ENCODE measurements around the gene MRPL50.
"Not testable (repeated sequence)": the region's sequence is repeated elsewhere in the genome, so short reads cannot be mapped to it uniquely, and the experiment has no call there.

The MRPL50 gene

GRCh38 chr9:101398930-101399642 lies 668 bp upstream of the MRPL50 start:
- Mint-ChIP-seq H3K27me3 (no peaks in the 10 kb centered on the region), H3K36me3 (peaks cover 59% of the 10 kb centered on the region), H3K4me3 (peak overlapping the region; percentile 90), H3K9me3 (peaks cover 11% of the 10 kb centered on the region), H3K4me1 (peaks cover 73% of the 10 kb centered on the region), H3K27ac (peak overlapping the region; percentile 91)
- ATAC-seq, result peak; percentile 11

GRCh38 chr9:101397746-101398067 lies 711 bp downstream of the MRPL50 start:
- H3K9me3 Mint-ChIP-seq, result peaks cover 7% of the 10 kb centered on the region
- H3K4me1 Mint-ChIP-seq, result peaks cover 64% of the 10 kb centered on the region
- H3K36me3 Mint-ChIP-seq, result peaks cover 58% of the 10 kb centered on the region
- H3K27ac Mint-ChIP-seq, result peak overlapping the region; percentile 91
- ATAC-seq, result no peak
- no peaks in the 10 kb centered on the region for H3K27me3 Mint-ChIP-seq
- peak overlapping the region; percentile 90 for H3K4me3 Mint-ChIP-seq

- Mint-ChIP-seq H3K36me3 (peaks cover 58% of the 10 kb centered on the region), H3K27ac (no peak overlapping the region), H3K4me1 (peaks cover 61% of the 10 kb centered on the region), H3K9me3 (peaks cover 12% of the 10 kb centered on the region), H3K4me3 (no peak overlapping the region), H3K27me3 (no peaks in the 10 kb centered on the region)
- ATAC-seq, result no peak
Measured at GRCh38 chr9:101394687-101395086, 3.7 kb downstream of the MRPL50 start.

GRCh38 chr9:101393135-101393534 lies 5.3 kb downstream of the MRPL50 start:
- peaks cover 61% of the 10 kb centered on the region for H3K4me1 Mint-ChIP-seq

GRCh38 chr9:101388507-101388993 lies 9.9 kb downstream of the MRPL50 start:
- Mint-ChIP-seq H3K9me3 (peaks cover 19% of the 10 kb centered on the region), H3K36me3 (peaks cover 49% of the 10 kb centered on the region), H3K27ac (no peak overlapping the region), H3K4me3 (no peak overlapping the region), H3K27me3 (no peaks in the 10 kb centered on the region), H3K4me1 (peaks cover 28% of the 10 kb centered on the region)
- no peak for ATAC-seq

More at GRCh38 chr9:101393135-101393534, 5.3 kb downstream of the MRPL50 start:
- Mint-ChIP-seq H3K9me3 (peaks cover 12% of the 10 kb centered on the region), H3K4me3 (no peak overlapping the region), H3K36me3 (peaks cover 62% of the 10 kb centered on the region), H3K27me3 (no peaks in the 10 kb centered on the region), H3K27ac (no peak overlapping the region)
- ATAC-seq, result no peak

DNA sequence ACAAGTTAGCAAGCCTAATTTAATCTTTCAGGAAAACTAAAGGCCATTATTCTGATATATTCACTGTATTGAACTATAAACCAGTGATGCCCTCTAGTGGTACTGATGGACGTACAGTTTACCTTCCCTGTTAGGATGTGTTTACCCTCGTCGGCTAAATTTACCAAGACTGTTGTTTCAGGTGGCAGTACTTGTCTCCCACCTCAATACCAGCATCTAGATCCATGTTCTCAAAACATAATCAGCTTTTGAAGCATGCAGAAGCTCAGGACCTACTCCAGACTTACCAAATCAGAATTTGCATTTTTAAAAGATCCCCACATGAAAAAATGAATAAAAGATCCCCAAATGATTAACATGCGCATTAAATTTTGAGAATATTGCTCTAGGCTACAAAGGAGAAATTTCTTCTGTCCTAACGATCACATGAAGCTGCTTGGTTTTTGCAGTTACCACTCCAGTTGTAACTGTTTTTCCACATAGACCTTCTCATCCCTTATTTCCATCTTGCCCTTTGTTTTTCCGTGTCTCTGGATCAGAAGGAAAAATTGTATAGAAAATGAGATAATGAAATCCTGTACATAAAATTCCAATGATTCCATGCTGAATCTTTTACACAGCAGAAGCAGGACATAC lies 10.4 kb downstream of the MRPL50 start:
- H3K36me3 Mint-ChIP-seq, result peaks cover 44% of the 10 kb centered on the region
- ATAC-seq, result peak; percentile 66
- peaks cover 17% of the 10 kb centered on the region for H3K9me3 Mint-ChIP-seq
- no peak overlapping the region for H3K27ac Mint-ChIP-seq
- peaks cover 26% of the 10 kb centered on the region for H3K4me1 Mint-ChIP-seq
- H3K27me3 Mint-ChIP-seq, result no peaks in the 10 kb centered on the region
- no peak overlapping the region for H3K4me3 Mint-ChIP-seq

- H3K27me3 Mint-ChIP-seq, H3K4me1 Mint-ChIP-seq, H3K4me3 Mint-ChIP-seq, H3K27ac Mint-ChIP-seq, ATAC-seq, H3K9me3 Mint-ChIP-seq: not testable (repeated sequence)
- peaks cover 16% of the 10 kb centered on the region for H3K36me3 Mint-ChIP-seq
Measured at GRCh38 chr9:101384873-101385536, 13.4 kb downstream of the MRPL50 start, which contains the start of gene BAAT. BAAT (minus strand) TSS chr9:101385006; CDS start chr9:101371404, 13,602 bp downstream.

- H3K27ac Mint-ChIP-seq, result no peak overlapping the region
Measured at GRCh38 chr9:101383361-101383760, 15.1 kb downstream of the MRPL50 start.

GRCh38 chr9:101381833-101382342 lies 16.5 kb downstream of the MRPL50 start:
- Mint-ChIP-seq H3K36me3 (peaks cover 7% of the 10 kb centered on the region), H3K4me3 (no peak overlapping the region), H3K27me3 (peaks cover 7% of the 10 kb centered on the region), H3K9me3 (peaks cover 15% of the 10 kb centered on the region), H3K27ac (no peak overlapping the region), H3K4me1 (no peaks in the 10 kb centered on the region)
- ATAC-seq, result no peak

More at GRCh38 chr9:101383361-101383760, 15.1 kb downstream of the MRPL50 start:
- peaks cover 9% of the 10 kb centered on the region for H3K9me3 Mint-ChIP-seq
- H3K36me3 Mint-ChIP-seq, result peaks cover 13% of the 10 kb centered on the region
- no peaks in the 10 kb centered on the region for H3K4me1 Mint-ChIP-seq
- no peak for ATAC-seq
- H3K27me3 Mint-ChIP-seq, result no peaks in the 10 kb centered on the region
- no peak overlapping the region for H3K4me3 Mint-ChIP-seq

DNA sequence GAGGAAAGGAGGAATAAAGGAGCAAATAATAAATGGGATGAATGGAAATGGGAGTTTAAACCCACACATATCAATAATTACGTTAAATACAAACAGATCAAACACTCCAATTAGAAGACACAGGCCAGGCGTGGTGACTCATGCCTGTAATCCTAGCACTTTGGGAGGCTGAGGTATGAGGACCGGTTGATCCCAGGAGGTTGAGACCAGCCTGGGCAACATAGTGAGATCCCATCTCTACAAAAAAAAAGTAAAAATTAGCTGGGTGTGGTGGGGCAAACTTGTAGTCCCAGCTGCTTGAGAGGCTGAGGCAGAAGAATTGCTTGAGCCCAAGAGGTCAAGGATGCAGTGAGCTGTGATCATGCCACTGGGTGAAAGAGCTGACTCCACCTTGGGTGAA lies 17.3 kb downstream of the MRPL50 start:
- no peak for ATAC-seq
- Mint-ChIP-seq H3K4me1 (no peaks in the 10 kb centered on the region), H3K9me3 (peaks cover 15% of the 10 kb centered on the region), H3K27ac (no peak overlapping the region), H3K36me3 (peaks cover 7% of the 10 kb centered on the region), H3K27me3 (peaks cover 15% of the 10 kb centered on the region), H3K4me3 (no peak overlapping the region)

- Mint-ChIP-seq H3K4me1 (no peaks in the 10 kb centered on the region), H3K27ac (no peak overlapping the region), H3K4me3 (no peak overlapping the region), H3K9me3 (peaks cover 12% of the 10 kb centered on the region), H3K27me3 (peaks cover 20% of the 10 kb centered on the region), H3K36me3 (peaks cover 7% of the 10 kb centered on the region)
- ATAC-seq, result no peak
Measured at GRCh38 chr9:101380295-101380694, 18.1 kb downstream of the MRPL50 start.

- no peaks in the 10 kb centered on the region for H3K4me1 Mint-ChIP-seq
- H3K9me3 Mint-ChIP-seq, result peaks cover 6% of the 10 kb centered on the region
- ATAC-seq, result no peak
- H3K4me3 Mint-ChIP-seq, result no peak overlapping the region
- H3K36me3 Mint-ChIP-seq, result no peaks in the 10 kb centered on the region
- peaks cover 20% of the 10 kb centered on the region for H3K27me3 Mint-ChIP-seq
- H3K27ac Mint-ChIP-seq, result no peak overlapping the region
Measured at GRCh38 chr9:101376111-101376848, 22.1 kb downstream of the MRPL50 start.

DNA sequence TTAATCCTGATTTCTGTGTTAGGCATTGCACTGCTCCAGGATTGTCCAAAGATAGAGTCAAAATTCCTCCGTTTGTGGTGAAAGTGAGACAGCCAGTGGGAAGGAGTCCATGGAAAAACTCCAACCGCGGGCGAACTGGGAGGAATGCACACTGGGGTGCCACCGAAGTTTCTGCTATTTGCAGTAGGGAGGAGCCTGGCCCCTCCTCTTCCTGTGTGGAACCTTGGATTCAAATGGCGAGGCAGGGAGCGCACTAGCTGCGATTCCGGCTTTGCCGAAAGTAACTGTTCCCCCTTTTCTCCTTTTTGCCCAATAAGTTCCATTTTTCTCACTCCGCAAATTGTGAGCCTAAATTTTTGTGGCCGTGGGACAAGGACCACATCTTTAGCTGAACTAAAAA lies 22.9 kb downstream of the MRPL50 start:
- Mint-ChIP-seq H3K27ac (no peak overlapping the region), H3K4me1 (no peaks in the 10 kb centered on the region), H3K36me3 (no peaks in the 10 kb centered on the region), H3K9me3 (peaks cover 6% of the 10 kb centered on the region), H3K27me3 (peaks cover 20% of the 10 kb centered on the region), H3K4me3 (no peak overlapping the region)
- no peak for ATAC-seq

DNA sequence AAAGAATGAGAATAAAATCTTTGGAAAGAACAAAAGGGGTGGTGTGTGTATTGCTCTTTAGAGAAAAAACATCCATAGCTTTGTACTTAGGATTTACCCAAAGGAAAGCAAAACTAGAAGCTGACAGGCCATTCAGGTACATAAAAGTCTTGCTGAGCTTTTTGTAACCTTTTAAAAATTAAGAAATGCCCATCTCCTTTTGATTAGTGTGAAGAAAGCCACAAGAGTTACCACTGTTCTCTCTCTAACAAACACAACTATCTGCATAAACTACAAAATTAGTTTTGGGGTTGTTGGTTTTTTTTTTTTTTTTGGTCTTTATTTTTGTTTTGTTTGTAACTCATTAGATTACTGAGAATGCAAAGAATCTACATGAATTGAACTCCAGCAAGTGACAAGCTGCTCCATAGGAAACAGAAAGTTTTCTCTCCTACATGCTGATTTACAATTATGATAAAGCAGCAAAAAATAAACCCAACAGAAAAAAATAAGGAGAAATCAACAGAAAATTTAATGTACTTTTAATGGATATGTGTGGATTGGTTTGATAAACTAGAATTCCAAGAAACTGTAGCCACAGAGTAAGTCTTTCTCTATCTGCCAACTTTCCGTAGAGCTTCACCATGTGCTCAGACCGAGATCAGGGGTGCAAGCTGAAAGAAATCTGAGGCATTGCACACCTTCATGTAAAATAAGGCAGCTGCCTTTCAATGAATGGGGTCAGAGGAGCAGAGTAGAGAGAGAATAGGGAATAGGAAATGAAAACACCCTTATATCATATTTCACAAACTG lies 25.9 kb downstream of the MRPL50 start:
- Mint-ChIP-seq H3K4me3 (no peak overlapping the region), H3K4me1 (no peaks in the 10 kb centered on the region), H3K36me3 (no peaks in the 10 kb centered on the region), H3K27ac (no peak overlapping the region), H3K27me3 (peaks cover 20% of the 10 kb centered on the region), H3K9me3 (peaks cover 1% of the 10 kb centered on the region)
- no peak for ATAC-seq
